Forelimb muscle (tissue), 1 donor: ENCODE results near the gene FOXO3. TPM values are rescaled to one million over a fixed set of nuclear protein-coding genes. Genes with fewer than 3 reads are reported as not detected.
"Not testable (repeated sequence)": the region's sequence is repeated elsewhere in the genome, so short reads cannot be mapped to it uniquely, and the experiment has no call there.

Source experiments
- DNase-seq: peaks from one replicate; pipeline ENCODE4 v3.0.0-alpha.2; 2013; ENCODE audit warnings: low read depth
- polyA plus RNA-seq: library from polyadenylated mRNA; unstranded; fragments of 120-200 nt; gene quantifications from one replicate; pipeline ENCODE4 v1.2.1, GENCODE V29; 2013; ENCODE audit not compliant: insufficient read length

The FOXO3 gene
- 30.1 TPM for polyA plus RNA-seq

GRCh38 chr6:108560463-108561308 is at the start of gene FOXO3:
TSS of gene FOXO3 (plus strand) at chr6:108560917. CDS start at chr6:108561209, 292 bp downstream.
- DNase-seq, result no peak

- no peak for DNase-seq
Measured at GRCh38 chr6:108518714-108519576, 41.8 kb upstream of the FOXO3 start.

- DNase-seq, result no peak
Measured at GRCh38 chr6:108521616-108522107, 39.1 kb upstream of the FOXO3 start.

GRCh38 chr6:108523697-108524096 is 37.0 kb upstream of the FOXO3 start:
- DNase-seq, result no peak

- DNase-seq, result no peak
Measured at GRCh38 chr6:108524528-108525248, 36.0 kb upstream of the FOXO3 start.

- no peak for DNase-seq
Measured at GRCh38 chr6:108526739-108527174, 34.0 kb upstream of the FOXO3 start.

- DNase-seq, result no peak
Measured at GRCh38 chr6:108528878-108529277, 31.8 kb upstream of the FOXO3 start.

GRCh38 chr6:108531332-108531731 is 29.4 kb upstream of the FOXO3 start:
- no peak for DNase-seq

- DNase-seq, result no peak
Measured at GRCh38 chr6:108535114-108535742, 25.5 kb upstream of the FOXO3 start.

GRCh38 chr6:108535920-108536535 is 24.7 kb upstream of the FOXO3 start:
- DNase-seq, result not testable (repeated sequence)

- no peak for DNase-seq
Measured at GRCh38 chr6:108541843-108542759, 18.6 kb upstream of the FOXO3 start.

- DNase-seq, result no peak
Measured at GRCh38 chr6:108543175-108543940, 17.4 kb upstream of the FOXO3 start.

GRCh38 chr6:108544606-108545005 is 16.1 kb upstream of the FOXO3 start:
- no peak for DNase-seq

- DNase-seq, result no peak
Measured at GRCh38 chr6:108546079-108547049, 14.4 kb upstream of the FOXO3 start.

- DNase-seq, result no peak
Measured at GRCh38 chr6:108549241-108549640, 11.5 kb upstream of the FOXO3 start.

- no peak for DNase-seq
Measured at GRCh38 chr6:108549741-108550140, 11.0 kb upstream of the FOXO3 start.

GRCh38 chr6:108550256-108550655 is 10.5 kb upstream of the FOXO3 start:
- DNase-seq, result no peak
